ENCODE measurements around the gene OLFML2A.

- TF ChIP-seq CTCF (IDR thresholded peaks at IDR 0.05; ENCODE audit: insufficient read depth, low read depth, low read length), result no peak
- no peak for TF ChIP-seq EZH2 (IDR thresholded peaks at IDR 0.05; ENCODE audit: insufficient read depth, low read length)
Observed at GRCh38 chr9:124778575-124779367, 1.8 kb downstream of the OLFML2A start.
